Femur (tissue), 1 donor: Measurements from ENCODE around the gene IPCEF1.
"Not testable (repeated sequence)": the region's sequence is repeated elsewhere in the genome, so short reads cannot be mapped to it uniquely, and the experiment has no call there.

ENCODE experiments used
- DNase-seq: peaks from one replicate; pipeline ENCODE4 v3.0.0-alpha.2; 2017

The IPCEF1 gene

DNA sequence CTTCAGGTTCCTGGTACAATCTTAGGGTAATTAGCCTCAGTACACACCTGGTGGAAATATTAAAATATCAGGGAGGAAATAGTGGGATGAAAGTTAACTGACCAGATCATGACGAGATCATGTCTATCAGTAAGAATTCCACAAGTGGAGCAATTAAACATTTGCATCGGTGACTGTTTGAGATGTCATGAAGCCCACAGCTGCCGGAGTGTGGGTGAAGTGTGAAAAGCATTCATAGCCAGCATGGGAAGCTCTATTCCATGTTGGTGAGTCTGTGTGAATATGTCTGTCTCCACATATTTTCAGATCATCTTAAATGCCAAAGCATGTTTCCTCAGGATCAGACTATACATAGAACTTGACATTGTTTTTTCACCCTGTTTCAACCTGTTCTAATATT is 142.8 kb downstream of the IPCEF1 start:
- no peak for DNase-seq

GRCh38 chr6:154210678-154211077 is 145.9 kb downstream of the IPCEF1 start:
- no peak for DNase-seq

DNA sequence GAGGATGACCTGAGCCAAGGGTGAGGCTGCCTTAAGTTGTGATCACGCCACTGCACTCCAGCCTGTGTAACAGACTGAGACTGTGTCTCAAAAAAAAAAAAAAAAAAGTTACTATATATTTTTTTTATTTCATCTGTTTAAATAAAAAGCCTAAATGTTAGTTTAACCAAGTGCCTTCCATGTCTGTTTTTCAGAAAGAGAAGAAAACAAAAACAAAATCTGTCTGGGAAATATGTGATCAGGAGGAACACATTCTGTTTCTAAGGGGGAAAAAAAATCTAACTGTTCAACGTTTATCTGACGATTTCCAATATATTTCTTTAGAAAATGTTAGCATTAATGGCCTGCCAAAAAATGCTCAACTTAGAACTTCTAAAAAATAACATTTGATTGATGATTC is 147.0 kb downstream of the IPCEF1 start:
- DNase-seq: no peak

DNA sequence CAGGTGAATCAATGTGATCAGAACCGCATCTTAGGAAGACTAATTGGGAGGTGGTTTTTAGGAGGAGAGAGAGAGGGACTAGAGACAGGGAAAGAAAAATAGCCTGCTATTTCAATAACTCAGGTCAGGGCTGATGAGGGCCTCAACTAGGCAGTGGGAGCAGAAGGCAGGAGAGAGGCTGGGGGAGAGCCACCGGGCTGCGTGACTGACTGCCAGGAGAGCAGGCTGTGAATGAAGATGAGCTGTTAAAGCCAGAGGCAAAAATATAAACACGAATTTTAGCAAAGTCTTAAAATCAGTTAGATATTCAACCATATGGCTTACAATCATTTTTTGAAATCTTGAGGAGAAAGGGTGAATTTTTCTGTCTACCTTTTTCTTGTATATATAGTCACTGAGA is 149.6 kb downstream of the IPCEF1 start:
- no peak for DNase-seq

- DNase-seq: no peak
Observed at GRCh38 chr6:154206141-154206540, 150.5 kb downstream of the IPCEF1 start.

DNA sequence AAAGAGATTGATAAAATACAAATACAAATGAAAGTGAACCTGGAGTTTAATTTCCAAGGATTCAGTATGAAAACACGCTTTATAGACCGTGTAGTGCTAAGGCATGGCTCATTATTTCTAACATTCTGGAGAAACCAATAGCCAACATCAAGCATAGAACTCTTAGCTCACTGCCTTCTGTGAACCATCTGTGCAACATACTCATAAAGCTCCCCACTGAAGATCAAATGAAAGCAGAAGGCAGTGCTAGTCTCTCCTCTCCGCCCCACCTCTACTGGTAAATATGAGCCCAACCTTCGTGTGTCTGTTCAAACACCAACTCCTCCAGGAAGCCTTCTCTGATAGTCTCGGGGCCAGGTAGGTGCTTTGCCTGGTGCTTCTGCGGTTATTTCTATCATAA is 153.6 kb downstream of the IPCEF1 start:
- no peak for DNase-seq

DNA sequence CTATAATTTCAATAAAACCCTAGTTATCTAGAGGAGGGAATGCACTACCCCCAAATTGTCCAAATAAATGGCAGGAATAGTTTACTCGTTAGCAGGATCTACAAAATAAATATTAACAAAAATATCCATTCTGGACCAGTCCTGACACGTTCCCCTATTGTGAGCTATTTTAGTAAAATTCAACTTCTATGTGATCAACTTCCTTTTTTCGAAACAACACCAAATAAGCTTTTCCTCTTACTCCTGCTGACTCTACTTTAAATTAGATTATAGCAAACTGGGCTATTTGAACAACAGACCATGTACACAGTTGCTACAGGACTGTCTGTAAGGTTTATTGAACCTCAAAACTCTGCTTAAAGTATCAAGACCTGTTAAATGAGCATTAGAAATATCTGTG is 154.3 kb downstream of the IPCEF1 start:
- DNase-seq: no peak

- DNase-seq: not testable (repeated sequence)
Observed at GRCh38 chr6:154201688-154202087, 154.9 kb downstream of the IPCEF1 start.

- no peak for DNase-seq
Observed at GRCh38 chr6:154197196-154197860, 159.3 kb downstream of the IPCEF1 start.

- DNase-seq: no peak
Observed at GRCh38 chr6:154196333-154196885, 160.2 kb downstream of the IPCEF1 start.

DNA sequence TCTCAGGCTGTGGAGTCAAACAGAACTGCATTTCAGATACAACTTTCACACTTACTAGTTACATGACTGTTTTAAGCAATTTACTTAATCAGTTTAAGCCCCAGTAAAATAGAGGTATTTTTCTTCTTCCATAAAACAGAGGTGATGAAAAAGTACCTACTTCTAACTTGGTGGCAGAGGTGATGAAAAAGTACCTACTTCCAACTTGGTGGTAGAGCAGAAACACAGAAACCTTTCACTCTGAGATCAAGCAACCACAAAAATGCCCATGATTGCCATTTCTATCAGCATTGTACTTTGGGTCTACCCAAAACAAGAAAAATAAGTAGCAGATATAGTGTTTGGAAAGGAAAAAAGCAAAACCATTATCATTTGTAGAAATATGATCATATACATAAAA is 168.9 kb downstream of the IPCEF1 start:
- no peak for DNase-seq

GRCh38 chr6:154187203-154187602 is 169.4 kb downstream of the IPCEF1 start:
- no peak for DNase-seq

GRCh38 chr6:154179434-154179833 is 177.2 kb downstream of the IPCEF1 start:
- DNase-seq: no peak

- not testable (repeated sequence) for DNase-seq
Observed at GRCh38 chr6:154172393-154172792, 184.2 kb downstream of the IPCEF1 start.

GRCh38 chr6:154170106-154170505 is 186.5 kb downstream of the IPCEF1 start:
- no peak for DNase-seq

- DNase-seq: peak; percentile 66
Observed at GRCh38 chr6:154169193-154169847, 187.3 kb downstream of the IPCEF1 start.

DNA sequence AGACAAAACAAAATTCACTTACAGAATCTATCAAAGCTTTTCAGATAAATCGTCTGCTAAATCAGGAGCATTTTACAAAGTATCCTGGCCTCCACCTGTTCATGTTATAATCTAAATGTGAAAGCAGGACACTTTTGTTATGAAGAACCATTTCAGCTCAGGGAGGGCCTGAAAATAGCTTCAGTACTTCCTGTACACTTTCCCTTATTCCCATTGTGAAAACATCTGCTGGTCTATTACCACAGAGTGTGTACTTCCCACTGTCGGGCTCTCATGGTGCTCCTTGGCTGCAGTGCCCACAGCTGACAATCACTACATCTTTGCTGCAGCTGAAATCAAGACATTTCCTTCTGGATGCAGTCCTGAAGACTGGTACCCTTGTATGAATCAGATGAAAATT is 189.5 kb downstream of the IPCEF1 start:
- DNase-seq: no peak

DNA sequence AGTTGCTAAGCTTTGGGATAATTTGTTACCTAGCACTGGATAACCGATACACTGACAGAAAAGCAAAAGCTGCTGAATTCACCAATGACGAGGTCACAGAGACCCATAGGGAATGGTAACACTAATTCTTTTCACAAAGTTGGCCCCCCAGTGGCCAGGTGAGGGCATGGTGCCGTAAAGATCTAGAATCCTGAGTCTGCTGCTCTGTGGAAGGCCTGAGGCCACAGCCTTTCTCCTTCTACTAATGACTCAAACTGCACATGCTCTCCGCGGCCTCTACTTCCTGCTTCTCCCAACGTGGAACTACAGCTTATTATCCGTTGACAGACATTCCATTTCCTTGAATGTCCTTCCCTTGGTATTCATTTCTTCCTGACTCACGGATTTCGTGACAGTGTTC is 190.5 kb downstream of the IPCEF1 start:
- DNase-seq: no peak

DNA sequence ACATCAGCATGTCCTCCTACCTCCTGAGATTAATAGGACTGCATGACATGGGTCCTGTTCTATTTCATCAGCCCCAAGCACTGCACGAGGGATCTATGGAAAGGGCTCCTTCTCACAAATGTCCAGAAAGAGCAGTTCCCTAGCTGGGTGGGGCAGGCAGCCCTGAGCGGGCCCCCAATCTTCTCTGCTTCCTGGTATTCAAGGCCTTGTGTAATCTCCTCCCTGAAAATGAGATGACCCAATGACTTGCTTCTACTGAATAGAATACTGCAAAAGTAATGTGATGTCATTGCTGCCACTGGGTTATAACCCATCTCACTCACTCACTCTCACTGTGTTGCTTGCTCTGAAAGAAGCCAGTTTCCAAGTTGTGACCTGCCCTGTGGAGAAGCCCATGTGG is 191.1 kb downstream of the IPCEF1 start:
- no peak for DNase-seq

DNA sequence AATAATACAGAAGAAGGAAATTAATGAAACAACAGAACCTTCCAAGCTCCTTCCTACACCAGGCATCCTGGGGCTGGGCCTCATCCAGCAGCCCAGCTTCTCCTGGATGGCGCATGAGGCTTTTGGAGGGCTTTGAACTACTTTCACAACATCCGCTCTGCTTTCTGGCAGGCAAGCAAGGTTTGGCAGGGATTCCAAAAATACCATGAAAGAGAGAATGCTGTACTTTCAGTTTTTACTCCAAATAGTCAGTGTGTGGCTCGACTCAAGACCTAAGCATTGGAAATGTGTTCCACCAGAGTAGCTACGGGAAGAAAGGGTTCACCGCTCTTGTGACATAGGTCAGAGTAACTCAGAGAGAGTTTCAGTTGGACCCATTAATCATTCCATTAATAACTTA is 192.2 kb downstream of the IPCEF1 start:
- DNase-seq: peak; percentile 90

DNA sequence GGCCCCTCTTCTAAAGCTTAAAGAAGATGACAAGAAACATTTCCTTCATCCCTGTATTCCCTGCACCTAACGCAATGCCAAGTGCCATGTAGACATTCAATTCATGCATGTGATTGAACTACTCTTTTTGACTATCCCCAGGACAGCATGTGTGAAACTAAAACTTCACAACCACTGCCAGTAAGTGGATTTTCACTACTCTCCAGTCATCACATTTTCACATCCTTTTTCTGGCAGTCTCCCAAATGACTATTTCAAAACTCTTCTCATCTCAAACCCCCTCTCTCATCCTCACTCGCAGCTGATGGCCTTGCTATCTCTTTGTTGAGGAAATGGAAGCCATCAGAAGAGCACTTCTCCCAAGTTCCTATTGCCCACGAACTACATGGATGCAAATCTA is 194.9 kb downstream of the IPCEF1 start:
- DNase-seq: no peak

DNA sequence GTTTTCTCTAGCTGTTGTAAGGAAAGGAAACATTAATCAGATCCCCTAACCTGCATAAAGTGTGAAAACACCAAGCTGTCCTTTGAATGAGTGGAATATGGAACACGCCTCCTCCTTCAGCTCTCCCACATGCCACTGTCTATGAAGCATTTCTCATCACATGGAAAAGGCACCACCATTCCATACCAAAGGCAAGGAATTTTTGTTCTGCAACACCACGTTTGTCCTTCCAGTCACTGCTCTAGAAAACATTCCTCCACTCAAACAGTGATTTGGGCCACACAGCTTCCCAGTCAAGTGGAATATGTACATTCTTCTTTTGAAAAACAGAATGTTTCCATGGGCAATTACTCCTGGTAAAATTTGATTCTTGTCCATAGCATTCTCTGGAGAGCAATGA is 197.5 kb downstream of the IPCEF1 start:
- DNase-seq: no peak

DNA sequence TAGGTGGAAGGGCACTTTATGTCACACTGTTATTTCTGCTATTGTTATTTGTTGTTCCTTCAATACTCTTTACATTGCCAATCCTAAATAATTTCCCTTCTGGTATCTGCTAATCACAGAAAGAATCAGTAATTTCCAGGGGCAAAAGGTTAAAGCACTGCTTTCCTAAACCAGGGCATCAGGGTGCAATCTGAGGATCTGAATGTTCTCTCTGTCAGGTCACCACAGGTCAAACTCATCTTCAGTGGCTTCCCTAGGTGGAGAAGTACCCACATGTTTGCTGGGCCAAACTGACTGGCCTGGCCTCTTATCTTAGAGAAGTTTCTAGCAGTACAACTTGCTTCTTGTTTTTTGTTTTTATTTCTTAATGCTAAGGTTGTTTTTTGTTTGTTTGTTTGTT is 198.9 kb downstream of the IPCEF1 start:
- no peak for DNase-seq

DNA sequence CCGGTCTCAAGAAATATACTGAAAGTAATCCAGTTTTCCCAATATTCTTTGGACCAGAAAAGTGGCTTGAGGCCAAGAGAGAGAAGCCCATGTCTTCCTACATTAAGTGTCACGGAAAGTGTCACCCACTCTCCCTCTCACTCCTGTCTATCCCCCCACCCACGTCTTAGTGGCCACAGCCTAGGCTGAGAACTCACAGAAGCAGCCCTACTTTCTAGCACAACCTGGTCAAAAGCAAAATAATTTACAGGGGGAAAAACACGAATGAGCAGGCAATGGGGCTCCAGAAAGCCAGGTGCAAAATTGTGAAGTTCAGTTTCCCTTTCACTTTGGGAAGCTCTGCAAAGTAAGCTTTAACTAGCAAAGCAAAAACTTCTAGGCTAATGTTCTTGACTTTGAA is 199.5 kb downstream of the IPCEF1 start:
- no peak for DNase-seq
